GM23248 (cell line): Measurements from ENCODE around the gene HIF1A.

Experiments
- EZH2 ChIP-seq: fragments of 200-600 bp; sonication (generic); IDR thresholded peaks from 2 replicates; pipeline ENCODE4 v1.6.1; 2018; ENCODE audit warnings: antibody characterized with exemption, mild to moderate bottlenecking; ENCODE audit not compliant: insufficient read depth, poor library complexity, severe bottlenecking
- EZH2phosphoT487 ChIP-seq: fragments of 200-600 bp; sonication (generic); IDR thresholded peaks from 2 replicates; pipeline ENCODE4 v1.6.1; 2018; ENCODE audit warnings: antibody characterized with exemption, moderate library complexity, mild to moderate bottlenecking, low read depth; ENCODE audit not compliant: insufficient read depth

DNA sequence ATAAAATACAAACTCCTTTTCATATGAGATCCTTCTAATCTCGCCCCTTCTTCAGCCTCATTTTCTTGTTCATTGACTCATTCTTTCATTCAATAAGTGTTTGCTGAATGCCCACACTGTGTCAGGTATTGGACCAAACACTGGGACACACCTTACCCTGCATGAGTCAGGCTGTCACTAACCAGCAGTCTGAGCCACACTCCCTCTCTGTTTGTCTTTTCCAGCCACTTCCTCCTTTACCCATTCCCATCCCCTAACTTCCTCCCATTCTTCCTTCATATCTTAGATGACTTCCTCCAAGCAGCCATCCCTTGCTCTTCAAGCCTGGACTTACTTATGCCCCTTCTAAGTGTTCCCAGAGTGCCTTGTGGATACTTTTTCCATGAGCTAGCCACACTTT lies 27.0 kb upstream of the HIF1A start:
- TF ChIP-seq EZH2phosphoT487 (no peak), EZH2 (no peak)
